HepG2 (cell line): Measurements from ENCODE around the gene CD69. TPM values are rescaled to one million over a fixed set of nuclear protein-coding genes. Genes with fewer than 3 reads are reported as not detected.
A peak's percentile ranks its signal among the peaks of the same experiment; 100 is the strongest.
"Not testable (repeated sequence)": the region's sequence is repeated elsewhere in the genome, so short reads cannot be mapped to it uniquely, and the experiment has no call there.

ENCODE experiments used
- ATAC-seq: fragments of 200-7000 bp; cut with Tn5 transposase; 3 replicates; pipeline ENCODE4 v1.9.1; 2020; ENCODE audit warnings: mild to moderate bottlenecking, moderate library complexity
- BruUV-seq: library from RNA; stranded (reverse); fragments of 400-500 nt; replicated peaks from 2 replicates; lab custom pipeline; 2021; lab: Mats Ljungman, UMichigan
- CTCF ChIA-PET: fragments of 300-600 bp; formaldehyde crosslinking; extraction: SDS; loops from one replicate; lab custom pipeline; 2021; ENCODE audit warnings: low total read pairs, inconsistent platforms, low intra/inter-chr PET ratio; lab: Yijun Ruan, JAX
- POLR2A ChIA-PET: fragments of 350-600 bp; sonication (Branson Sonifier 250); formaldehyde crosslinking; loops from one replicate; lab custom pipeline; 2020; ENCODE audit warnings: antibody characterized with exemption, inconsistent platforms; lab: Yijun Ruan, JAX
- DNase-seq: peaks from one replicate; pipeline ENCODE4 v3.0.0-alpha.2; 2015; ENCODE audit warnings: low spot score
- FAIRE-seq: peaks from 3 replicates; lab custom pipeline; 2011; peaks lifted over from hg19 to GRCh38; lab: Jason Lieb, UNC
- H2AFZ ChIP-seq: one replicate; pipeline ENCODE4 v1.6.1; 2011; ENCODE audit warnings: low read length, inconsistent platforms
- H3K27ac ChIP-seq: fragments of 300-600 bp; 3 replicates; pipeline ENCODE4 v1.8.0; 2011; ENCODE audit warnings: mixed run types, mild to moderate bottlenecking, mixed read lengths, low read length, inconsistent platforms; ENCODE audit not compliant: insufficient read depth; ENCODE audit errors: extremely low read length
- H3K27me3 ChIP-seq, 2 experiments: fragments of 200-600 bp in 1 of 2; 2 replicates in 1 of 2; 3 replicates in 1 of 2; pipeline versions ENCODE4 v1.6.0 to v1.8.0; 2011; ENCODE audit warnings: low read length in 2 of 2, mild to moderate bottlenecking in 2 of 2, moderate library complexity in 2 of 2, inconsistent platforms in 1 of 2; ENCODE audit not compliant: insufficient read depth in 2 of 2, control insufficient read depth in 1 of 2
- H3K36me3 ChIP-seq, 2 experiments: fragments of 200-600 bp in 1 of 2; replicated peaks in 1 of 2; 2 replicates in 1 of 2; 3 replicates in 1 of 2; pipeline versions ENCODE4 v1.5.1 to v1.8.0; 2011; ENCODE audit warnings: low read length in 2 of 2, inconsistent platforms in 1 of 2; ENCODE audit not compliant: insufficient read depth in 2 of 2, control insufficient read depth in 1 of 2
- H3K4me1 ChIP-seq: 2 replicates; pipeline ENCODE4 v1.5.1; 2012; ENCODE audit warnings: low read length, inconsistent platforms; ENCODE audit not compliant: insufficient read depth
- H3K4me2 ChIP-seq: 2 replicates; pipeline ENCODE4 v1.6.0; 2011; ENCODE audit warnings: low read depth, low read length, inconsistent platforms
- H3K4me3 ChIP-seq, 3 experiments: fragments of 200-600 bp in 1 of 3; sonication (generic), shearing (Covaris generic) in 1 of 3; replicated peaks in 1 of 3; 2 replicates each; pipeline ENCODE4 v1.5.1; 2011 to 2016; ENCODE audit warnings: low read length in 3 of 3, inconsistent platforms in 2 of 3, low read depth in 2 of 3, mild to moderate bottlenecking in 2 of 3, control low read depth in 1 of 3, mixed read lengths in 1 of 3; ENCODE audit not compliant: insufficient read depth in 1 of 3
- H3K79me2 ChIP-seq: one replicate; pipeline ENCODE4 v1.6.1; 2011; ENCODE audit warnings: low read length, inconsistent platforms; ENCODE audit not compliant: insufficient read depth
- H3K9ac ChIP-seq: 2 replicates; pipeline ENCODE4 v1.6.0; 2011; ENCODE audit warnings: mild to moderate bottlenecking, low read depth, low read length, inconsistent platforms; ENCODE audit not compliant: insufficient read depth
- H3K9me3 ChIP-seq: 2 replicates; pipeline ENCODE4 v1.5.1; 2012; ENCODE audit warnings: mild to moderate bottlenecking, low read length
- H4K20me1 ChIP-seq: 2 replicates; pipeline ENCODE4 v1.6.0; 2011; ENCODE audit warnings: inconsistent platforms, mild to moderate bottlenecking, low read length, moderate library complexity; ENCODE audit not compliant: insufficient read depth
- GABPB1 ChIP-seq: IDR thresholded peaks from 2 replicates; pipeline ENCODE4 v1.6.1; 2016; ENCODE audit warnings: mild to moderate bottlenecking, missing genetic modification reagents, moderate library complexity, missing compliant biosample characterization
- HDAC1 ChIP-seq: sonication (generic); formaldehyde crosslinking; IDR thresholded peaks from 2 replicates; pipeline ENCODE4 v1.5.1; 2020; ENCODE audit warnings: mild to moderate bottlenecking, missing genetic modification reagents
- HOXA3 ChIP-seq: sonication (generic); formaldehyde crosslinking; IDR thresholded peaks from 2 replicates; pipeline ENCODE4 v1.5.0; 2020; ENCODE audit warnings: missing genetic modification reagents
- NFYB ChIP-seq: sonication (generic); formaldehyde crosslinking; IDR thresholded peaks from 2 replicates; pipeline ENCODE4 v1.4.0; 2020; ENCODE audit warnings: missing genetic modification reagents
- PHF8 ChIP-seq: sonication (generic); formaldehyde crosslinking; IDR thresholded peaks from 2 replicates; pipeline ENCODE4 v1.5.0; 2020; ENCODE audit warnings: missing genetic modification reagents
- REL ChIP-seq: sonication (generic); formaldehyde crosslinking; conservative IDR thresholded peaks from 2 replicates; pipeline ENCODE4 v1.8.0; 2022; ENCODE audit warnings: mild to moderate bottlenecking, missing genetic modification reagents, moderate library complexity
- TAF1 ChIP-seq: sonication (generic); formaldehyde crosslinking; IDR thresholded peaks from 2 replicates; pipeline ENCODE4 v1.4.0; 2020; ENCODE audit warnings: missing genetic modification reagents
- YEATS4 ChIP-seq: sonication (generic); formaldehyde crosslinking; IDR thresholded peaks from 2 replicates; pipeline ENCODE4 v1.4.0; 2020; ENCODE audit warnings: missing genetic modification reagents, borderline replicate concordance
- ZFX ChIP-seq: sonication (generic); formaldehyde crosslinking; IDR thresholded peaks from 2 replicates; pipeline ENCODE4 v1.4.0; 2020; ENCODE audit warnings: mild to moderate bottlenecking, low read depth, missing genetic modification reagents, moderate library complexity
- ZFY ChIP-seq: sonication (generic); formaldehyde crosslinking; IDR thresholded peaks from 2 replicates; pipeline ENCODE4 v1.4.0; 2020; ENCODE audit warnings: missing genetic modification reagents
- ZMYM4 ChIP-seq: sonication (generic); formaldehyde crosslinking; IDR thresholded peaks from 2 replicates; pipeline ENCODE4 v1.8.1; 2023; ENCODE audit warnings: mild to moderate bottlenecking, missing genetic modification reagents
- WGBS: methylation state at CpG from one replicate; pipeline ENCODE4 v1.1.6; 2017; ENCODE audit warnings: low lambda C conversion rate; 5-methylcytosine and 5-hydroxymethylcytosine counted together
- in situ Hi-C: cut with HindIII; loops from 2 replicates; pipeline ENCODE4 v1.10.0; 2017; ENCODE audit warnings: low pct_unique_long_range_greater_than_20kb; ENCODE audit not compliant: extremely low pct_ligation_motif_present
- intact Hi-C: fragments of 100-400 bp; cut with micrococcal nuclease; formaldehyde crosslinking; loops from one replicate; pipeline ENCODE4 v1.10.0; 2022; ENCODE audit not compliant: unreplicated experiment
- polyA plus RNA-seq, 8 experiments: library from polyadenylated mRNA; depleted of rRNA in 3 of 8; stranded (reverse) in 7 of 8; unstranded in 1 of 8; fragments of >200 nt; fragmentation: Illumina TruSeq in 4 of 8; extraction: Trizol in 4 of 8; gene quantifications; 2 replicates each; pipeline versions ENCODE4 v1.2.1 to v1.2.3, GENCODE V29; 2011 to 2016; ENCODE audit warnings: low read depth in 4 of 8, missing spikeins in 1 of 8, mixed read lengths in 1 of 8; ENCODE audit not compliant: insufficient read depth in 1 of 8
- total RNA-seq, 5 experiments: library from RNA; depleted of rRNA; stranded (reverse); fragments of >200 nt; fragmentation: Illumina TruSeq; extraction: Trizol; gene quantifications; 2 replicates each; pipeline ENCODE4 v1.2.3, GENCODE V29; 2016; ENCODE audit warnings: low read depth in 1 of 5
- TF ChIP-seq, protein P1 (sequence below): sonication (generic); formaldehyde crosslinking; IDR thresholded peaks from 2 replicates; pipeline ENCODE4 v1.4.0; 2020; ENCODE audit warnings: mild to moderate bottlenecking, missing genetic modification reagents
- TF ChIP-seq, protein P2 (sequence below): sonication (generic); formaldehyde crosslinking; IDR thresholded peaks from 2 replicates; pipeline ENCODE4 v1.5.0; 2020; ENCODE audit warnings: missing genetic modification reagents

CD69 gene
- total and polyA plus RNA-seq, 2 of the 13 experiments (the other 11 are each of a cell fraction or from before 2014, with no cell fraction given), result not detected

DNA sequence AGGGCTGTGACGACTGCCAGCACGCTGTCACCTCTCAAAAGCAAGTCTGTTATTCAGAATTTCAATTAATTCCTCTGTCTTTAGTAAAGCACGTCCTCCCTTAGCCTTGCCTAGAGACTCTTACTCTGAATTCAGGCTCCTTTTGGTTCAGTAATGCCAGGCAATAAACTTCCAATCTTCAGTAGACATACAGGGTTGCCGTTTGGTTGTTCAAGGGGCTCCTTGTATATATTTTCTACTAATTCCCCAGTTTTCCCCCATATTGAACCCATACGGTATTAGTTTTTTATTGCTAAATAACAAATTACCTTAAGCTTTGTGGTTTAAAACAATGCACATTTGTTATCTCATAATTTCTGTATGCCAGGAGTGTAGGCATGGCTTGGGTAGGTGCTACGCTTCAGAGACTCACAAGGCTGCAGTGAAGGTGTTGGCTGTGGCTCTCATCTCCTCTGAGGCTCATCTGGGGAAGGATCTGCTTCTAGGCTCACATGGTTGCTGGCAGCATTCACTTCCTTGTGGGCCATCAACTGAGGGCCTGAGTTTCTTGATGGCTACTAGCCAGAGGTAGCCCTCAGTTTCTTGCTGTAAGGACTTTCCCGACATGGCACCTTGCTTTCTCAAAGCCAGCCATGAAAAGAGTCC lies 20.5 kb downstream of the CD69 start:
- H3K36me3 ChIP-seq, result no peaks in the 10 kb centered on the region
- H3K79me2 ChIP-seq, result no peaks in the 10 kb centered on the region
- no peaks in the 10 kb centered on the region for H3K9me3 ChIP-seq
- peak; percentile 23; the same call in 2 of the 3 replicates for ATAC-seq
- H2AFZ ChIP-seq, result no peak overlapping the region
- FAIRE-seq, result no peak
- H3K4me3 ChIP-seq, result peak overlapping the region in 2 of 3 experiments; percentile 40 to 46; a peak in 2 of 6 replicates
- no peak for TF ChIP-seq REL (CRISPR knock-in tag)
- no peaks in the 10 kb centered on the region for H4K20me1 ChIP-seq
- WGBS, result 43% methylated on average over 7 of the region's 7 CpGs
- no peaks in the 10 kb centered on the region for H3K4me1 ChIP-seq
- ChIA-PET CTCF (no interaction called here), POLR2A (no interaction called here)
- H3K9ac ChIP-seq, result no peak overlapping the region
- H3K27me3 ChIP-seq, result peaks cover 0 to 10% of the 10 kb centered on the region in 2 experiments; a peak in 1 of 5 replicates
- H3K4me2 ChIP-seq, result peak overlapping the region; percentile 62
- BruUV-seq, result no TSS peak
- no peak overlapping the region for H3K27ac ChIP-seq
- DNase-seq, result no peak
- intact Hi-C loops (no loop called here), in situ Hi-C loops (no loop called here)

DNA sequence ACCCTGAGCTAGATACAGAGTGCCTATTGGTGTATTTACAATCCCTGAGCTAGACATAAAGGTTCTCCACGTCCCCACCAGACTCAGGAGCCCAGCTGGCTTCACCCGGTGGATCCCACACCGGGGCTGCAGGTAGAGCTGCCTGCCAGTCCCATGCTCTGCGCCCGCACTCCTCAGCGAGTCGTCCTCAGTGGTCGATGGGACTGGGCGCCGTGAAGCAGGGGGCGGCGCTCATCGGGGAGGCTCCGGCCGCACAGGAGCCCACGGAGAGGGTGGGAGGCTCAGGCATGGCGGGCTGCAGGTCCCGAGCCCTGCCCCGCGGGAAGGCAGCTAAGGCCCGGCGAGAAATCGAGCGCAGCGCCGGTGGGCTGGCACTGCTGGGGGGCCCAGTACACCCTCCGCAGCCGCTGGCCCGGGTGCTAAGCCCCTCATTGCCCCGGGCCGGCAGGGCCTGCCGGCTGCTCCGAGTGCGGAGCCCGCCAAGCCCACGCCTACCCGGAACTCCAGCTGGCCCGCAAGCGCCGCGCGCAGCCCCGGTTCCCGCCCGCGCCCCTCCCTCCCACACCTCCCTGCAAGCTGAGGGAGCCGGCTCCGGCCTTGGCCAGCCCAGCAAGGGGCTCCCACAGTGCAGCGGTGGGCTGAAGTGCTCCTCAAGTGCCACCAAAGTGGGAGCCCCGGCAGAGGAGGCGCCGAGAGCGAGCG lies 21.1 kb downstream of the CD69 start:
- BruUV-seq, POLR2A ChIA-PET, DNase-seq, H3K27ac ChIP-seq, H2AFZ ChIP-seq, CTCF ChIA-PET, in situ Hi-C loops, H3K4me1 ChIP-seq, H3K79me2 ChIP-seq, H3K9ac ChIP-seq, H3K36me3 ChIP-seq, FAIRE-seq, H4K20me1 ChIP-seq, intact Hi-C loops, H3K9me3 ChIP-seq: not testable (repeated sequence)
- Histone ChIP-seq H3K4me3 (peak overlapping the region in 2 of 3 experiments; percentile 40 to 46; a peak in 3 of 6 replicates), H3K27me3 (peaks cover 0 to 10% of the 10 kb centered on the region in 2 experiments; a peak in 1 of 5 replicates), H3K4me2 (peak overlapping the region; percentile 62)
- ATAC-seq, result peak; percentile 73
- 33% methylated on average over 10 of the region's 54 CpGs for WGBS
- TF ChIP-seq, protein P1, sequence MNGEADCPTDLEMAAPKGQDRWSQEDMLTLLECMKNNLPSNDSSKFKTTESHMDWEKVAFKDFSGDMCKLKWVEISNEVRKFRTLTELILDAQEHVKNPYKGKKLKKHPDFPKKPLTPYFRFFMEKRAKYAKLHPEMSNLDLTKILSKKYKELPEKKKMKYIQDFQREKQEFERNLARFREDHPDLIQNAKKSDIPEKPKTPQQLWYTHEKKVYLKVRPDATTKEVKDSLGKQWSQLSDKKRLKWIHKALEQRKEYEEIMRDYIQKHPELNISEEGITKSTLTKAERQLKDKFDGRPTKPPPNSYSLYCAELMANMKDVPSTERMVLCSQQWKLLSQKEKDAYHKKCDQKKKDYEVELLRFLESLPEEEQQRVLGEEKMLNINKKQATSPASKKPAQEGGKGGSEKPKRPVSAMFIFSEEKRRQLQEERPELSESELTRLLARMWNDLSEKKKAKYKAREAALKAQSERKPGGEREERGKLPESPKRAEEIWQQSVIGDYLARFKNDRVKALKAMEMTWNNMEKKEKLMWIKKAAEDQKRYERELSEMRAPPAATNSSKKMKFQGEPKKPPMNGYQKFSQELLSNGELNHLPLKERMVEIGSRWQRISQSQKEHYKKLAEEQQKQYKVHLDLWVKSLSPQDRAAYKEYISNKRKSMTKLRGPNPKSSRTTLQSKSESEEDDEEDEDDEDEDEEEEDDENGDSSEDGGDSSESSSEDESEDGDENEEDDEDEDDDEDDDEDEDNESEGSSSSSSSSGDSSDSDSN (CRISPR knock-in tag), result peak; percentile 55; the same call in 1 of the 2 replicates
- TF ChIP-seq TAF1 (CRISPR knock-in tag), result 0 out of 2 replicates have a peak, but pooled peaks have one; percentile 25
- TF ChIP-seq YEATS4 (CRISPR knock-in tag), result 0 out of 2 replicates have a peak, but pooled peaks have one; percentile 48
- 0 out of 2 replicates have a peak, but pooled peaks have one; percentile 24 for TF ChIP-seq ZFX
- TF ChIP-seq HOXA3, result 0 out of 2 replicates have a peak, but pooled peaks have one; percentile 41
- peak; percentile 41 for TF ChIP-seq PHF8
- 0 out of 2 replicates have a peak, but pooled peaks have one; percentile 30 for TF ChIP-seq ZMYM4 (CRISPR knock-in tag)
- peak; percentile 49; the same call in 1 of the 2 replicates for TF ChIP-seq NFYB (CRISPR knock-in tag)
- TF ChIP-seq GABPB1 (CRISPR knock-in tag), result peak; percentile 59; the same call in 1 of the 2 replicates
- TF ChIP-seq, protein P2, sequence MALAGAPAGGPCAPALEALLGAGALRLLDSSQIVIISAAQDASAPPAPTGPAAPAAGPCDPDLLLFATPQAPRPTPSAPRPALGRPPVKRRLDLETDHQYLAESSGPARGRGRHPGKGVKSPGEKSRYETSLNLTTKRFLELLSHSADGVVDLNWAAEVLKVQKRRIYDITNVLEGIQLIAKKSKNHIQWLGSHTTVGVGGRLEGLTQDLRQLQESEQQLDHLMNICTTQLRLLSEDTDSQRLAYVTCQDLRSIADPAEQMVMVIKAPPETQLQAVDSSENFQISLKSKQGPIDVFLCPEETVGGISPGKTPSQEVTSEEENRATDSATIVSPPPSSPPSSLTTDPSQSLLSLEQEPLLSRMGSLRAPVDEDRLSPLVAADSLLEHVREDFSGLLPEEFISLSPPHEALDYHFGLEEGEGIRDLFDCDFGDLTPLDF (CRISPR knock-in tag), result 0 out of 2 replicates have a peak, but pooled peaks have one; percentile 42
- TF ChIP-seq HDAC1 (CRISPR knock-in tag), result 0 out of 2 replicates have a peak, but pooled peaks have one; percentile 28
- peak; percentile 51; the same call in 1 of the 2 replicates for TF ChIP-seq ZFY (CRISPR knock-in tag)
